ENCODE results near the gene MGAM2.

The MGAM2 gene

GRCh38 chr7:142175594-142175993, 64.1 kb downstream of the MGAM2 start:
- DNase-seq (ENCODE audit: low read depth in 4 of 4, low spot score in 1 of 4), result no peak

- DNase-seq (ENCODE audit: low read depth in 4 of 4, low spot score in 1 of 4), result no peak
These were observed 65.4 kb downstream of the MGAM2 start for GRCh38 chr7:142176901-142177300.

- DNase-seq (ENCODE audit: low read depth in 4 of 4, low spot score in 1 of 4), result no peak
These were observed 66.4 kb downstream of the MGAM2 start for GRCh38 chr7:142177869-142178268.

- no peak for DNase-seq (ENCODE audit: low read depth in 4 of 4, low spot score in 1 of 4)
These were observed 68.9 kb downstream of the MGAM2 start for GRCh38 chr7:142180426-142180825.

- no peak for DNase-seq (ENCODE audit: low read depth in 4 of 4, low spot score in 1 of 4)
These were observed 69.7 kb downstream of the MGAM2 start for GRCh38 chr7:142181211-142181610.

GRCh38 chr7:142181966-142182365, 70.4 kb downstream of the MGAM2 start:
- no peak for DNase-seq (ENCODE audit: low read depth in 4 of 4, low spot score in 1 of 4)

GRCh38 chr7:142185069-142185468, 73.6 kb downstream of the MGAM2 start:
- DNase-seq (ENCODE audit: low read depth in 4 of 4, low spot score in 1 of 4), result no peak

- DNase-seq (ENCODE audit: low read depth in 4 of 4, low spot score in 1 of 4), result no peak
These were observed 74.3 kb downstream of the MGAM2 start for GRCh38 chr7:142185801-142186200.

GRCh38 chr7:142188154-142188553, 76.6 kb downstream of the MGAM2 start:
- no peak for DNase-seq (ENCODE audit: low read depth in 4 of 4, low spot score in 1 of 4)

- no peak for DNase-seq (ENCODE audit: low read depth in 4 of 4, low spot score in 1 of 4)
These were observed 77.3 kb downstream of the MGAM2 start for GRCh38 chr7:142188846-142189245.

GRCh38 chr7:142194201-142194600, 82.7 kb downstream of the MGAM2 start:
- DNase-seq (ENCODE audit: low read depth in 4 of 4, low spot score in 1 of 4), result no peak

- no peak for DNase-seq (ENCODE audit: low read depth in 4 of 4, low spot score in 1 of 4)
These were observed 84.7 kb downstream of the MGAM2 start for GRCh38 chr7:142196066-142196840.

- DNase-seq (ENCODE audit: low read depth in 4 of 4, low spot score in 1 of 4), result no peak
These were observed 88.7 kb downstream of the MGAM2 start for GRCh38 chr7:142200206-142200605.

GRCh38 chr7:142228537-142229104, 117.1 kb downstream of the MGAM2 start:
- no peak for DNase-seq (ENCODE audit: low read depth in 4 of 4, low spot score in 1 of 4)

GRCh38 chr7:142231716-142232115, 120.2 kb downstream of the MGAM2 start:
- DNase-seq (ENCODE audit: low read depth in 4 of 4, low spot score in 1 of 4), result no peak

GRCh38 chr7:142240546-142240945, 129.0 kb downstream of the MGAM2 start:
- no peak for DNase-seq (ENCODE audit: low read depth in 4 of 4, low spot score in 1 of 4)

- no peak for DNase-seq (ENCODE audit: low read depth in 4 of 4, low spot score in 1 of 4)
These were observed 132.3 kb downstream of the MGAM2 start for GRCh38 chr7:142243823-142244222.

- DNase-seq (ENCODE audit: low read depth in 4 of 4, low spot score in 1 of 4), result no peak
These were observed 136.9 kb downstream of the MGAM2 start for GRCh38 chr7:142248166-142249160.

- DNase-seq (ENCODE audit: low read depth in 4 of 4, low spot score in 1 of 4), result no peak
These were observed 138.4 kb downstream of the MGAM2 start for GRCh38 chr7:142249918-142250317.

- no peak for DNase-seq (ENCODE audit: low read depth in 4 of 4, low spot score in 1 of 4)
These were observed 139.2 kb downstream of the MGAM2 start for GRCh38 chr7:142250705-142251104.

- no peak for DNase-seq (ENCODE audit: low read depth in 4 of 4, low spot score in 1 of 4)
These were observed 146.4 kb downstream of the MGAM2 start, which contains the start of gene PRSS58 for GRCh38 chr7:142257958-142258357. PRSS58 (minus strand) TSS chr7:142258058; CDS start chr7:142257707, 351 bp downstream.
